Gastroesophageal sphincter (tissue), 3 donors: Measurements from ENCODE around the gene PTAFR.

Experiments used
- CTCF ChIP-seq, 4 experiments: fragments of 200-600 bp in 2 of 4; fragments of 450-650 bp in 2 of 4; sonication (generic) in 1 of 4; IDR thresholded peaks; one replicate each; pipeline ENCODE4 v1.5.1; 2017 to 2019; ENCODE audit warnings: antibody characterized with exemption in 4 of 4, mild to moderate bottlenecking in 2 of 4, moderate library complexity in 2 of 4
- EP300 ChIP-seq: sonication (generic); formaldehyde crosslinking; IDR thresholded peaks from one replicate; pipeline ENCODE4 v1.6.1; 2017; ENCODE audit warnings: antibody characterized with exemption, mild to moderate bottlenecking
- POLR2A ChIP-seq, 2 donors: fragments of 450-650 bp; IDR thresholded peaks; one replicate each; pipeline ENCODE4 v1.6.1; 2017; ENCODE audit warnings: antibody characterized with exemption in 2 of 2, mild to moderate bottlenecking in 2 of 2, moderate library complexity in 1 of 2
- POLR2AphosphoS5 ChIP-seq: sonication (generic); formaldehyde crosslinking; IDR thresholded peaks from one replicate; pipeline ENCODE4 v1.6.1; 2017; ENCODE audit warnings: antibody characterized with exemption

- no peak for TF ChIP-seq CTCF (IDR thresholded peaks at IDR 0.05)
- TF ChIP-seq POLR2AphosphoS5: no peak
- no peak for TF ChIP-seq EP300
- TF ChIP-seq POLR2A (IDR thresholded peaks at IDR 0.05): no peak
These were observed 2.6 kb downstream of the PTAFR start for GRCh38 chr1:28173980-28174297.
